SK-N-SH (cell line): ENCODE results near the gene RBM47. TPM values are rescaled to one million over a fixed set of nuclear protein-coding genes. Genes with fewer than 3 reads are reported as not detected.

Experiments
- CTCF ChIA-PET: fragments of 300-600, 350-600 bp; formaldehyde crosslinking; extraction: SDS; loops from one replicate; lab custom pipeline; 2021; lab: Yijun Ruan, JAX
- POLR2A ChIA-PET: fragments of 350-600 bp; sonication (Branson Sonifier 250); formaldehyde crosslinking; extraction: SDS; loops from one replicate; lab custom pipeline; 2020; ENCODE audit warnings: antibody characterized with exemption, inconsistent platforms; lab: Yijun Ruan, JAX
- DNase-seq: peaks from one replicate; pipeline ENCODE4 v3.0.0; 2012
- H2AFZ ChIP-seq: fragments of 200-600 bp; sonication (generic); 2 replicates; pipeline ENCODE4 v1.8.1; 2016; ENCODE audit warnings: antibody characterized with exemption, mild to moderate bottlenecking, low read depth
- H3F3A ChIP-seq: fragments of 200-600 bp; sonication (generic); replicated peaks from 2 replicates; pipeline ENCODE3; 2016; ENCODE audit warnings: antibody characterized with exemption, mild to moderate bottlenecking; ENCODE audit not compliant: insufficient read depth
- H3K27ac ChIP-seq, 2 experiments: fragments of 200-500 bp in 1 of 2; fragments of 200-600 bp in 1 of 2; sonication (Bioruptor generic) in 1 of 2; sonication (generic), shearing (Covaris generic) in 1 of 2; 2 replicates each; pipeline versions ENCODE4 v1.5.1 to v1.6.1; 2014 to 2016; ENCODE audit warnings: low read depth in 2 of 2, inconsistent platforms in 1 of 2, low read length in 1 of 2, mild to moderate bottlenecking in 1 of 2, mixed read lengths in 1 of 2
- H3K27me3 ChIP-seq: fragments of 200-600 bp; sonication (generic), shearing (Covaris generic); 2 replicates; pipeline ENCODE4 v1.6.1; 2016; ENCODE audit warnings: mixed run types; ENCODE audit not compliant: insufficient read depth
- H3K36me3 ChIP-seq, 2 experiments: fragments of 200-500 bp in 1 of 2; fragments of 200-600 bp in 1 of 2; sonication (Bioruptor generic) in 1 of 2; sonication (generic) in 1 of 2; replicated peaks in 1 of 2; 2 replicates each; pipeline versions ENCODE3 to v1.5.1; 2014 to 2016; ENCODE audit warnings: low read length in 1 of 2, mild to moderate bottlenecking in 1 of 2; ENCODE audit not compliant: insufficient read depth in 2 of 2, control insufficient read depth in 1 of 2
- H3K4me1 ChIP-seq, 2 experiments: fragments of 200-500 bp in 1 of 2; fragments of 200-600 bp in 1 of 2; sonication (Bioruptor generic) in 1 of 2; sonication (generic), shearing (Covaris generic) in 1 of 2; 2 replicates each; pipeline versions ENCODE4 v1.5.1 to v1.6.1; 2014 to 2016; ENCODE audit warnings: low read depth in 1 of 2, low read length in 1 of 2, mixed run types in 1 of 2; ENCODE audit not compliant: insufficient read depth in 2 of 2, control insufficient read depth in 1 of 2
- H3K4me2 ChIP-seq: fragments of 200-600 bp; sonication (generic), shearing (Covaris generic); 2 replicates; pipeline ENCODE4 v1.6.1; 2017; ENCODE audit warnings: mixed run types
- H3K4me3 ChIP-seq, 2 experiments: fragments of 200-500 bp in 1 of 2; fragments of 200-600 bp in 1 of 2; sonication (Bioruptor generic) in 1 of 2; sonication (generic), shearing (Covaris generic) in 1 of 2; 2 replicates each; pipeline versions ENCODE4 v1.5.1 to v1.8.1; 2014 to 2016; ENCODE audit warnings: low read depth in 2 of 2, inconsistent platforms in 1 of 2, low read length in 1 of 2, mild to moderate bottlenecking in 1 of 2, mixed read lengths in 1 of 2, moderate library complexity in 1 of 2
- H3K79me2 ChIP-seq: fragments of 200-600 bp; sonication (generic); 2 replicates; pipeline ENCODE4 v1.8.1; 2017; ENCODE audit warnings: mild to moderate bottlenecking; ENCODE audit not compliant: insufficient read depth
- H3K9ac ChIP-seq: fragments of 200-600 bp; sonication (generic); 2 replicates; pipeline ENCODE4 v1.6.1; 2017; ENCODE audit warnings: mixed run types
- H3K9me2 ChIP-seq: fragments of 200-600 bp; sonication (generic); 2 replicates; pipeline ENCODE4 v1.6.1; 2017; ENCODE audit warnings: mixed run types
- H3K9me3 ChIP-seq: fragments of 200-600 bp; sonication (generic); 2 replicates; pipeline ENCODE4 v1.6.1; 2017; ENCODE audit warnings: mixed run types, mild to moderate bottlenecking, moderate library complexity
- H4K20me1 ChIP-seq: fragments of 200-600 bp; sonication (generic); 2 replicates; pipeline ENCODE4 v1.6.1; 2017; ENCODE audit warnings: mild to moderate bottlenecking, mixed run types; ENCODE audit not compliant: insufficient read depth
- ELF1 ChIP-seq: IDR thresholded peaks from 2 replicates; pipeline ENCODE4 v1.4.0; 2012
- EP300 ChIP-seq, 2 experiments: IDR thresholded peaks; 2 replicates each; pipeline versions ENCODE4 v1.4.0 to v1.6.1; 2012; ENCODE audit warnings: borderline replicate concordance in 1 of 2, low read depth in 1 of 2, low read length in 1 of 2
- FOSL2 ChIP-seq: IDR thresholded peaks from 2 replicates; pipeline ENCODE4 v1.4.0; 2012; ENCODE audit warnings: low read depth, mild to moderate bottlenecking, moderate library complexity, borderline replicate concordance
- FOXJ3 ChIP-seq: sonication (generic); formaldehyde crosslinking; IDR thresholded peaks from 2 replicates; pipeline ENCODE4 v1.5.1; 2020; ENCODE audit warnings: mild to moderate bottlenecking, missing genetic modification reagents
- FOXM1 ChIP-seq: IDR thresholded peaks from 2 replicates; pipeline ENCODE4 v1.4.0; 2012; ENCODE audit warnings: low read depth, mild to moderate bottlenecking
- GABPA ChIP-seq: IDR thresholded peaks from 2 replicates; pipeline ENCODE4 v1.4.0; 2012; ENCODE audit warnings: low read depth, mild to moderate bottlenecking
- GATA2 ChIP-seq: sonication (generic); formaldehyde crosslinking; IDR thresholded peaks from 2 replicates; pipeline ENCODE4 v1.5.0; 2020; ENCODE audit warnings: mild to moderate bottlenecking, missing genetic modification reagents
- MEF2A ChIP-seq: IDR thresholded peaks from 2 replicates; pipeline ENCODE4 v1.4.0; 2012; ENCODE audit warnings: low read depth, borderline replicate concordance
- MXI1 ChIP-seq: IDR thresholded peaks from 2 replicates; pipeline ENCODE4 v1.6.1; 2012; ENCODE audit warnings: mild to moderate bottlenecking, low read depth, low read length, improper control_type of control experiment
- NRF1 ChIP-seq: IDR thresholded peaks from 2 replicates; pipeline ENCODE4 v1.6.1; 2012; ENCODE audit warnings: low read depth, mild to moderate bottlenecking, low read length
- RFX5 ChIP-seq: IDR thresholded peaks from 2 replicates; pipeline ENCODE4 v1.6.1; 2012; ENCODE audit warnings: mild to moderate bottlenecking, improper control_type of control experiment, low read length
- SIN3A ChIP-seq: IDR thresholded peaks from 2 replicates; pipeline ENCODE4 v1.6.1; 2012; ENCODE audit warnings: low read depth, mild to moderate bottlenecking, low read length, moderate library complexity, borderline replicate concordance
- SMC3 ChIP-seq: IDR thresholded peaks from 2 replicates; pipeline ENCODE4 v1.6.1; 2012; ENCODE audit warnings: low read depth, low read length, improper control_type of control experiment
- TAF1 ChIP-seq: IDR thresholded peaks from 2 replicates; pipeline ENCODE4 v1.6.1; 2012; ENCODE audit warnings: low read depth, mild to moderate bottlenecking, low read length, moderate library complexity, borderline replicate concordance
- TCF12 ChIP-seq: IDR thresholded peaks from 2 replicates; pipeline ENCODE4 v1.4.0; 2012
- TEAD4 ChIP-seq: IDR thresholded peaks from 2 replicates; pipeline ENCODE4 v1.4.0; 2012; ENCODE audit warnings: mild to moderate bottlenecking, borderline replicate concordance; ENCODE audit not compliant: insufficient read depth
- YY1 ChIP-seq: IDR thresholded peaks from 2 replicates; pipeline ENCODE4 v1.4.0; 2012; ENCODE audit warnings: low read depth, mild to moderate bottlenecking
- WGBS: methylation state at CpG from one replicate; pipeline ENCODE4 v1.1.6; 2017; ENCODE audit warnings: low lambda C conversion rate; 5-methylcytosine and 5-hydroxymethylcytosine counted together
- polyA plus RNA-seq, 3 experiments: library from polyadenylated mRNA; depleted of rRNA; stranded (reverse); fragments of >200 nt; gene quantifications; 2 replicates each; pipeline ENCODE4 v1.2.3, GENCODE V29; 2012
- TF ChIP-seq, protein P1 (sequence below): IDR thresholded peaks from 2 replicates; pipeline ENCODE4 v1.4.0; 2012; ENCODE audit warnings: low read depth, borderline replicate concordance
- TF ChIP-seq, protein P2 (sequence below): fragments of 200-600 bp; sonication (generic); IDR thresholded peaks from 2 replicates; pipeline ENCODE4 v1.6.1; 2017; ENCODE audit warnings: antibody characterized with exemption, mild to moderate bottlenecking, moderate library complexity
- TF ChIP-seq, protein P3 (sequence below): IDR thresholded peaks from 2 replicates; pipeline ENCODE4; 2012

RBM47 gene
- polyA plus RNA-seq, 1 of the 3 experiments (the other 2 are of a cell fraction), result 6.8 TPM

DNA sequence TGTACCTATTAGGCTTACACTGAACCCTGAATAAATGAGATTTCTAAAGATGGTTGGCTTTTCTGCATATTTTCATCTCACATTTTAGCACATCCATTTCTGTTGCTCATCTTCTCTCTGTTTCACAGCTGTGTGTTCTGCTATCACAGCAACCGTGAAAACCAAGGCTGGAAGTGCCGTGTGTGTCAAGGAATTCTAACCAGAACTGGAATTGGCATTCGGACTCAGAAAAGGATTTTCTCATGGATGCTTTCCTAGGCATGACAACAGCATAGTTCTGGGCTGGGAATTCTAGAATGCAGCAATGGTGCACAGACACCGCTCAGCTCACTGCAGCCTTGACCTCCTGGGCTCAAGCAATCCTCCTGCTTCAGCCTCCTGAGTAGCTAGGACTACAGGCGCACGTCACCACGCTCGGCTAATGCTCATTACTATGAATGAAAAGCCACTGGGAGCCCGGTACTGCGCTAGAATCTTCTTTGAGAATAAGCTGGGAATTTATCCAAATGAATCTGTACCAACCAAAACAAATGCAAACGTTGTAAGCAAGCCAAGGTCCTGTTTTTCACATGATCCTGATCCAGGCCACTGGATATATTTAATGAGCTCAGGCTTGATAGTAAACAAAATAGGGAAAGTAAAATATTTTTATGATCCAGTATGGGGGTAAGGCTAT, 105.2 kb downstream of the RBM47 start:
- WGBS, result 86% methylated on average over 10 of the region's 11 CpGs
- Histone ChIP-seq H4K20me1 (no peaks in the 10 kb centered on the region), H3K4me3 (no peak overlapping the region), H3K36me3 (no peaks in the 10 kb centered on the region), H3K9me3 (no peaks in the 10 kb centered on the region), H3K27me3 (no peaks in the 10 kb centered on the region), H3K9ac (no peak overlapping the region), H3K4me2 (no peak overlapping the region), H3K4me1 (no peaks in the 10 kb centered on the region), H2AFZ (no peak overlapping the region), H3K9me2 (no peaks in the 10 kb centered on the region), H3K79me2 (no peaks in the 10 kb centered on the region), H3K27ac (no peak overlapping the region)
- ChIA-PET POLR2A (no interaction called here), CTCF (no interaction called here)
- DNase-seq, result no peak
- TF ChIP-seq, protein P1, sequence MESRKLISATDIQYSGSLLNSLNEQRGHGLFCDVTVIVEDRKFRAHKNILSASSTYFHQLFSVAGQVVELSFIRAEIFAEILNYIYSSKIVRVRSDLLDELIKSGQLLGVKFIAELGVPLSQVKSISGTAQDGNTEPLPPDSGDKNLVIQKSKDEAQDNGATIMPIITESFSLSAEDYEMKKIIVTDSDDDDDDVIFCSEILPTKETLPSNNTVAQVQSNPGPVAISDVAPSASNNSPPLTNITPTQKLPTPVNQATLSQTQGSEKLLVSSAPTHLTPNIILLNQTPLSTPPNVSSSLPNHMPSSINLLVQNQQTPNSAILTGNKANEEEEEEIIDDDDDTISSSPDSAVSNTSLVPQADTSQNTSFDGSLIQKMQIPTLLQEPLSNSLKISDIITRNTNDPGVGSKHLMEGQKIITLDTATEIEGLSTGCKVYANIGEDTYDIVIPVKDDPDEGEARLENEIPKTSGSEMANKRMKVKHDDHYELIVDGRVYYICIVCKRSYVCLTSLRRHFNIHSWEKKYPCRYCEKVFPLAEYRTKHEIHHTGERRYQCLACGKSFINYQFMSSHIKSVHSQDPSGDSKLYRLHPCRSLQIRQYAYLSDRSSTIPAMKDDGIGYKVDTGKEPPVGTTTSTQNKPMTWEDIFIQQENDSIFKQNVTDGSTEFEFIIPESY, result no peak
- TF ChIP-seq SIN3A, result no peak
- no peak for TF ChIP-seq NRF1
- no peak for TF ChIP-seq GATA2 (CRISPR knock-in tag)
- TF ChIP-seq RFX5, result no peak
- TF ChIP-seq MEF2A, result no peak
- no peak for TF ChIP-seq YY1
- no peak for TF ChIP-seq SMC3
- no peak for TF ChIP-seq FOXJ3
- TF ChIP-seq, protein P2, sequence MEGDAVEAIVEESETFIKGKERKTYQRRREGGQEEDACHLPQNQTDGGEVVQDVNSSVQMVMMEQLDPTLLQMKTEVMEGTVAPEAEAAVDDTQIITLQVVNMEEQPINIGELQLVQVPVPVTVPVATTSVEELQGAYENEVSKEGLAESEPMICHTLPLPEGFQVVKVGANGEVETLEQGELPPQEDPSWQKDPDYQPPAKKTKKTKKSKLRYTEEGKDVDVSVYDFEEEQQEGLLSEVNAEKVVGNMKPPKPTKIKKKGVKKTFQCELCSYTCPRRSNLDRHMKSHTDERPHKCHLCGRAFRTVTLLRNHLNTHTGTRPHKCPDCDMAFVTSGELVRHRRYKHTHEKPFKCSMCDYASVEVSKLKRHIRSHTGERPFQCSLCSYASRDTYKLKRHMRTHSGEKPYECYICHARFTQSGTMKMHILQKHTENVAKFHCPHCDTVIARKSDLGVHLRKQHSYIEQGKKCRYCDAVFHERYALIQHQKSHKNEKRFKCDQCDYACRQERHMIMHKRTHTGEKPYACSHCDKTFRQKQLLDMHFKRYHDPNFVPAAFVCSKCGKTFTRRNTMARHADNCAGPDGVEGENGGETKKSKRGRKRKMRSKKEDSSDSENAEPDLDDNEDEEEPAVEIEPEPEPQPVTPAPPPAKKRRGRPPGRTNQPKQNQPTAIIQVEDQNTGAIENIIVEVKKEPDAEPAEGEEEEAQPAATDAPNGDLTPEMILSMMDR, result no peak
- TF ChIP-seq, protein P3, sequence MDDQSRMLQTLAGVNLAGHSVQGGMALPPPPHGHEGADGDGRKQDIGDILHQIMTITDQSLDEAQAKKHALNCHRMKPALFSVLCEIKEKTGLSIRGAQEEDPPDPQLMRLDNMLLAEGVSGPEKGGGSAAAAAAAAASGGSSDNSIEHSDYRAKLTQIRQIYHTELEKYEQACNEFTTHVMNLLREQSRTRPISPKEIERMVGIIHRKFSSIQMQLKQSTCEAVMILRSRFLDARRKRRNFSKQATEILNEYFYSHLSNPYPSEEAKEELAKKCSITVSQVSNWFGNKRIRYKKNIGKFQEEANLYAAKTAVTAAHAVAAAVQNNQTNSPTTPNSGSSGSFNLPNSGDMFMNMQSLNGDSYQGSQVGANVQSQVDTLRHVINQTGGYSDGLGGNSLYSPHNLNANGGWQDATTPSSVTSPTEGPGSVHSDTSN, result no peak
- TF ChIP-seq FOSL2, result no peak
- no peak for TF ChIP-seq TAF1
- no peak for TF ChIP-seq MXI1
- TF ChIP-seq TCF12, result no peak
- no peak for TF ChIP-seq EP300 (IDR thresholded peaks at IDR 0.05; ENCODE audit: borderline replicate concordance in 1 of 2, low read depth in 1 of 2, low read length in 1 of 2)
- TF ChIP-seq ELF1, result no peak
- TF ChIP-seq TEAD4, result no peak
- no peak for TF ChIP-seq GABPA
- no peak for TF ChIP-seq FOXM1
- TF ChIP-seq, all 33 proteins: peak for 0
- peaks cover 9% of the 10 kb centered on the region for H3F3A ChIP-seq
